GM12891 (cell line): ENCODE data around the gene CNGB1.

Experiments used
- POLR2A ChIP-seq: IDR thresholded peaks from 2 replicates; pipeline ENCODE4 v1.6.1; 2011; ENCODE audit warnings: low read depth, low read length, control low read depth
- POLR2AphosphoS5 ChIP-seq: IDR thresholded peaks from 2 replicates; pipeline ENCODE4 v1.6.1; 2011; ENCODE audit warnings: low read depth, low read length, control low read depth
- SPI1 ChIP-seq: IDR thresholded peaks from 2 replicates; pipeline ENCODE4 v1.6.1; 2011; ENCODE audit warnings: low read depth, low read length, control low read depth

DNA sequence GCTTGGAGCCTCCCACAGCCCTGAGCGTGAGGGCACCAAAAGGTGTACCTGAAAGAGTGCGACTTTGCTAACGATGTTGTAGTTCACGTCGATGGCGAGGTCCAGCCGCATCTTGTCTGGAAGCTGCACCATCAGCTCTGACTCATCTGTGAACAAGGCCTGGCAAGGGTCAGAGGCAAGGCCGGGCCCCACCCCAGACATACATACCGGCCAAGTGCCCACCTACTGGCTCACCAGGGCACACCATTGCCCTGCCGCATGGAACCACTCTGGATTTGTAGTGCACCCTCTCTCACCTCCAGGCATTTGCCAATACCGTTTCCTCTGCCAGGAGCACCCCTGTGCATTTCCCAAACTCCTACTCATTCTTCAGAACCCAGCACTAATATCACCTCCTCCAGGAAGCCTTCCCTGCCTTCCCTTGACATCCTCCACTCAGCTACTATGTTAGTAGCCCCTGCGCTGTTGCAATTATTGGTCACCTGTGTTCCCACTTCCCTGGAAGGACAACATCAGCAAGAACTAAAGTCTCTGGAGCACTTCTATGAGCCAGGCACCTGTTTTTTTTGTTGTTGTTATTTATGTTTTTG lies 69.4 kb downstream of the CNGB1 start:
- TF ChIP-seq POLR2A (no peak), POLR2AphosphoS5 (no peak), SPI1 (no peak)
